Measurements from ENCODE around the gene TRIM38.
"Not testable (repeated sequence)": the region's sequence is repeated elsewhere in the genome, so short reads cannot be mapped to it uniquely, and the experiment has no call there.

TRIM38 gene

DNA sequence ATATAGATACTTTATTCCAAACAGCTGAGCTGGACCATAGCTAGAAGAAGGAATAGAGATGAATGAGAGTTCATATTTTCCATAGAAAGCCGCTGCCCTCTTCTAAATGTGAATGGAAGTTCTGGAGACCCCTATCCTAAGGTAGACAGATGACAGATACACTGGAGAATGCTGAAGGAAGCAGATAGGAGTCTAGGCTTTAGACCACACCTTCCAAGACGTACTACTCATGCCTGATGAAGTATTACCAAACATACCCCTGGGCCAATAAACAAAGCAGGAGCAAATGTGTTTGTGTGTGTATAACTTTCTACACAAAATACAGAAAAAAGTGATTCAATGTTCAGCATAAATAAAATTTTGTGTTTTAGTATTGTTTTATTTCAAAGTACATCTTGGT lies 23.0 kb upstream of the TRIM38 start:
- no peak for DNase-seq
- intact Hi-C loops (cut with DNase I) = no loop called here

GRCh38 chr6:25942561-25943147 lies 19.9 kb upstream of the TRIM38 start:
- no peak for DNase-seq

GRCh38 chr6:25943887-25944286 lies 18.7 kb upstream of the TRIM38 start:
- no peak for DNase-seq
- intact Hi-C loops (cut with DNase I) = no loop called here

More at GRCh38 chr6:25942561-25943147, 19.9 kb upstream of the TRIM38 start:
- intact Hi-C loops (cut with DNase I) = no loop called here

- DNase-seq = no peak
- intact Hi-C loops (cut with DNase I) = no loop called here
Measured at GRCh38 chr6:25944688-25945574, 17.7 kb upstream of the TRIM38 start.

DNA sequence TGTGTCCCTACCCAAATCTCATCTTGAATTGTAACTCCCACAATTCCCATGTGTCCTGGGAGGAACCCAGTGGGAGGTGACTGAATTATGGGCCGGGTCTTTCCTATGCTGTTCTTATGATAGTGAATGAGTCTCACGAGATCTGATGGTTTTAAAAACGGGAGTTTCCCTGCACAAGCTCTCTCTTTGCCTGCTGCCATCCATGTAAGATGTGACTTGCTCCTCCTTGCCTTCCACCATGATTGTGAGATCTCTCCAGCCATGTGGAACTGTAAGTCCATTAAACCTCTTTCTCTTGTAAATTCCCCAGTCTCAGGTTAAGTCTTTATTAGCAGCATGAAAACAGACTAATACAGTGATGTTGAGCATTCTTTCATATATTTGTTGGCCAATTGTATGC lies 16.9 kb upstream of the TRIM38 start:
- DNase-seq; intact Hi-C loops (cut with DNase I): not testable (repeated sequence)

- intact Hi-C loops (cut with DNase I) = no loop called here
- DNase-seq = no peak
Measured at GRCh38 chr6:25946631-25947030, 16.0 kb upstream of the TRIM38 start.

DNA sequence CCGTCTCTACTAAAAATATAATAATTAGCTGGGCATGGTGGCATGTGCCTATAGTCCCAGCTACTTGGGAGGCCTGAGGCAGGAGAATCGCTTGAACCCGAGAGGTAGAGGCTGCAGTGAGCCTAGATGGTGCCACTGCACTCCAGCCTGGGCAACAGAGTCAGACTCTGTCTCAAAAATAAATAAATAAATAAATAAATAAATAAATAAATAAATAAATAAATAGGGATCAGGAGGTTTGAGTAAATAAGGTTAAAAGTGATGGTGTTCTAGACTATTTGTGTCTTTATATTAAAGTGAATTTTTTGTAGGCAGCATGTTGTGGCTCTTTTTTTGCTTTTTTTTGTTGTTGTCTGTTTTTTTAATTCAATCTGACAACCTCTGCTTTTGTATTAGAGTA lies 15.1 kb upstream of the TRIM38 start:
- intact Hi-C loops (cut with DNase I); DNase-seq: not testable (repeated sequence)

DNA sequence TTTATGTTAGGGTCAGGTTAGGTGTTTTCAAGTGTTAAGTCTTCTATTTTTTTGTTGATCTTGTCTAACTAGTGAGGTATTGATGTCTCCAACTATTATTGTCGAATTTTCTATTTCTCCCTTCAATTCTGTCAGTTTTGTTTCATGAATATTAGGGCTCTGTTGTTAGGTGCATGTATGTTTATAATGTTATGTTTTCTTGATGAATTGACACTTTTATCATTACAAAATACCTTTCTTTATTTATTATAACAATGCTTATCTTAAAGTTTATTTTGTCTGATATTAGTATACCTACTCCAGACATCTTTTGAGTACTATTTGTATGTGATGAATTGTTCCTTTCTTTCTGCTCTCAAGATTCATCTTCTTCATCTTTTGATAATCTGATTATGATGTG lies 12.9 kb upstream of the TRIM38 start:
- intact Hi-C loops (cut with DNase I) = no loop called here
- DNase-seq = no peak

GRCh38 chr6:25950297-25950696 lies 12.3 kb upstream of the TRIM38 start:
- no peak for DNase-seq
- intact Hi-C loops (cut with DNase I) = no loop called here

DNA sequence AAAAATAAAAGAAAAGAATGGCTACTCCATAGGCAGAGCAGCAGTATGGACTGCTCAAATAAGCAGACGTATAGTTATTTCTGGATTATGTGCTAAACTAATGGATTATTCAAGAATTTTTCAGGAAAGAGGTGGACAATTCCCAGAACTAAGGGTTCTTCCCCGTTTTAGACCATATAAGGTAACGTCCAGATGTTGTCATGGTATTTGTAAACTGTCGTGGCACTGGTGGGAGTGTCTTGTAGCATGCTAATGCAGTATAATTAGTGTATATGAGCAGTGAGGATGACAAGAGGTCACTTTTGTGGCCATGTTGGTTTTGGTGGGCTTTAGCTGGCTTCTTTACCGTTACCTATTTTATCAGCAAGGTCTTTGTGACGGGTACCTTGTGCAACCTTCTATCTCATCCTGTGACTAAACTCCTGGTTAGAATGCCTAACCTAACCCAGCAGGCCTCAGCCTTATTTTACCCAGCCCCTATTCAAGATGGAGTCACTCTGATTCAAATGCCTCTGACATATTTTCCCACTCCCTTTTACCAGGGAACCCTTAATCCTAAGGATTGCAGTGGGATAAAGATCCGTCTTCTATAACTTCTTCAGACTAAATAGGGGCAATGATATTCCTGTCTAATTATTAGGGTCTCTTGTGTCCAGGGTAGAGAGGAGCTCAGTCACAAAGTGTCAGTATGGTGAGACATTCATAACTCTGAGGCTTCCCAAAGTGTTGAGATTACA lies 11.1 kb upstream of the TRIM38 start:
- intact Hi-C loops (cut with DNase I) = no loop called here
- no peak for DNase-seq

DNA sequence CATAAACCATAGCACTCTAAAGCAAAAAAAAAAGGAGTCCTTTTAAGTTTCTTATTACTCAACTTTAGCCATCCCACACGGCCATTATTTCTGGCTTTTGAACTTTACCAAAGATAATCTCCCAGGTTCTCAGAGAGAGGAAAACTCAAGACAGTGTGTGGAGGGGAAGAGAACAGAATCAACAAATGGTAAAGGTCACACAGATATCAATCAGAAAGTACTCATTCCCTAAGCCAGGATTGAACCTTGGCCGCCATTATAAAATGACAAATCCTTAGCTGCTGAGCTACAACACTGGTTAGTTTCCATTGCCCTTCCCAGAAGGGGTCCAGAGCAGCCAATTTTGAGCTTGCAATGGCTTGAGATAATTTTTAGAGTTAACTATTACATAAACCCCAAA lies 10.1 kb upstream of the TRIM38 start:
- intact Hi-C loops (cut with DNase I) = no loop called here
- DNase-seq = no peak

DNA sequence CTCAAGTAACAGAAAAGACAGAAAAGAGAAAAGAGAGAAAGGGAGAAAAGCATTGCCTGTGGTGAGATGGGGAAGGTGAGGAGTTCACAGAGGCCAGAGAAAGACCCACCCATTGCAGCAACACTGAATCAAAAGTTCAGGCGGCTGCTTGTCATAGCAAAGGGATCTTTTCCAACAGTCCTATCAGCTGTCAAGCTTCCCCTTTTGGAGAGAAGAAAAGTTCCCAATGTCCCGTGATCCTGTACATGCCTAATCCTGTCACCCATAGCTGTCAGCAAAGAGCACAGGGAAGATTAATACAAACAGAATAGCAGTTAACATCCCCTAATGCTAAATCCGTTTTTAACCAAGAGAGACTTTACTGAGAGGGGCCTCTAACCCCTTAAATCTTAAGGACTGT lies 8.9 kb upstream of the TRIM38 start:
- DNase-seq = no peak
- intact Hi-C loops (cut with DNase I) = no loop called here

GRCh38 chr6:25954756-25955155 lies 7.8 kb upstream of the TRIM38 start:
- intact Hi-C loops (cut with DNase I) = no loop called here

DNA sequence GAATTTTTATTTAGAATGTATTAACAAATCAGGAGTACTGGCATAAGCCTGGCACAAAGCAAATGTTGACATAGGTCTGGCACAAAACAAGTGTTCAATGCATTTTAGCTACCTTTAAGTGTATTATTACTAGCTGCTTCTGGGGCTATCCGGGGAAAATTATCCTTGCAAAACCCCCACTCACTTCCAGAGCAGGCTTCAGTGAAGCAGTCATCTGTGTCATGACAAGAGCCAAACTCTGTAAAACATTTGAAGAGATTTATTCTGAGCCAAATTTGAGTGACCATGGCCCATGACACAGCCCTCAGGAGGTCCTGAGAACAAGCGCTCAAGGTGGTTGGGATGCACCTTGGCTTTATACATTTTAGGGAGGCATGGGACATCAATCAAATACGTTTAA lies 6.4 kb upstream of the TRIM38 start:
- intact Hi-C loops (cut with DNase I) = no loop called here
- DNase-seq = no peak

More at GRCh38 chr6:25954756-25955155, 7.8 kb upstream of the TRIM38 start:
- DNase-seq = no peak

- no peak for DNase-seq
Measured at GRCh38 chr6:25958700-25959162, 3.9 kb upstream of the TRIM38 start.

GRCh38 chr6:25959890-25960536 lies 2.6 kb upstream of the TRIM38 start:
- intact Hi-C loops (cut with DNase I) = no loop called here
- DNase-seq = no peak

More at GRCh38 chr6:25958700-25959162, 3.9 kb upstream of the TRIM38 start:
- intact Hi-C loops (cut with DNase I) = no loop called here

DNA sequence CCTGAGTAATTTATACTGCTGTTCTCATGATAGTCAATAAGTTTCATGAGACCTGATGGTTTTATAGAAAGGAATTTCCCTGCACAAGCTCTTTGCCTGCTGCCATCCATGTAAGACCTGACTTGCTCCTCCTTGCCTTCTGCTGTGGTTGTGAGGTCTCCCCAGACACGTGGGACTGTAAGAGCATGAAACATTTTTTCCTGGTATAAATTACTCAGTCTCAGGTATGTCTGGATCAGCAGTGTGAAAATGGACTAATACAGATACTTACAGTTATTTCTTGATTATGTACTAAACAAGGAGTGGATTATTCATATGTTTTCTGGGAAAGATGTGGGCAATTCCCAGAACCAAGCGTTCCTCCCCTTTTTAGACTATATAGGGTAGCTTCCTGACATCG lies 1.9 kb upstream of the TRIM38 start:
- intact Hi-C loops (cut with DNase I) = no loop called here
- no peak for DNase-seq

DNA sequence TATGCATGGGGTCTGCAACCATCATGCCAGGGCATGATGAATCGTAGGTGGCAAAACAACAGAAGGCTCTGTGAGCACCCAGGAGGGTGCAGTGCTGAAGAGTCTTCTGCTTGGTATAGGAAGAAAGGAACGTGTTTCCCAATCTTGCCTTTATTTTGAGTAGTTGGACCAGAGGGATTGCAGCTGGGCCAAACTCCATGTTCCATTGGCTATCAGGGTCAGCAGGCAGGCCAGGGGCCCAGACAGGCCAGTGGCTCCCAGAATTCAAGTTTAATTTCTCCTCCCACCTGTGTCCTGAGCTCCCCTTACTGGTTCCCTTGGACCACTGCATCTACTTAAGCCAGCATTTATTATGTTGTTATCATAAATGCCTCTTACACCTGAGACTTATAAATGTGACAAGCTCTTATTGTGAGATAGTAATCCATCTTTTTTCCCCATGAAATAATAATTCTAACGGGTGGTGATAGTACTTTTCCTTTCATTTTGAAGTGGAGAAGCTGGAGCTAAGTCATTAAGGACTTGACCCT lies 918 bp upstream of the TRIM38 start:
- intact Hi-C loops (cut with DNase I) = no loop called here

GRCh38 chr6:25963426-25964123 lies 973 bp downstream of the TRIM38 start:
- intact Hi-C loops (cut with DNase I) = no loop called here
- DNase-seq = no peak

More for the DNA sequence above, 918 bp upstream of the TRIM38 start:
- no peak for DNase-seq

GRCh38 chr6:25965058-25965457 lies 2.5 kb downstream of the TRIM38 start:
- intact Hi-C loops (cut with DNase I) = no loop called here
- no peak for DNase-seq
